GDM1 (cell line): Measurements from ENCODE around the gene RAD21L1.
"Not testable (repeated sequence)": the region's sequence is repeated elsewhere in the genome, so short reads cannot be mapped to it uniquely, and the experiment has no call there.

Source experiments
- DNase-seq: peaks from one replicate; lab custom pipeline; 2025; lab: John Stamatoyannopoulos, UW

Gene RAD21L1

GRCh38 chr20:1199964-1200363 lies 25.9 kb upstream of the RAD21L1 start:
- no peak for DNase-seq

- DNase-seq, result no peak
These were observed 22.9 kb upstream of the RAD21L1 start, which contains the start of gene C20orf202 for GRCh38 chr20:1202762-1203504. TSS of gene C20orf202 (plus strand) at chr20:1203454. CDS start at chr20:1203586, 132 bp downstream.

GRCh38 chr20:1203630-1204029 lies 22.2 kb upstream of the RAD21L1 start:
- no peak for DNase-seq

GRCh38 chr20:1204113-1204512 lies 21.7 kb upstream of the RAD21L1 start:
- DNase-seq, result peak; percentile 68

- DNase-seq, result no peak
These were observed 21.3 kb upstream of the RAD21L1 start for GRCh38 chr20:1204576-1204975.

- no peak for DNase-seq
These were observed 20.0 kb upstream of the RAD21L1 start for GRCh38 chr20:1205802-1206201.

- DNase-seq, result no peak
These were observed 19.3 kb upstream of the RAD21L1 start for GRCh38 chr20:1206366-1207148.

GRCh38 chr20:1207293-1207878 lies 18.5 kb upstream of the RAD21L1 start:
- no peak for DNase-seq

GRCh38 chr20:1209447-1210387 lies 16.1 kb upstream of the RAD21L1 start:
- no peak for DNase-seq

- DNase-seq, result no peak
These were observed 15.3 kb upstream of the RAD21L1 start for GRCh38 chr20:1210501-1210900.

- no peak for DNase-seq
These were observed 13.8 kb upstream of the RAD21L1 start for GRCh38 chr20:1212023-1212422.

GRCh38 chr20:1212607-1213396 lies 13.0 kb upstream of the RAD21L1 start:
- DNase-seq, result peak; percentile 72

- no peak for DNase-seq
These were observed 11.0 kb upstream of the RAD21L1 start for GRCh38 chr20:1214838-1215261.

GRCh38 chr20:1215386-1216170 lies 10.3 kb upstream of the RAD21L1 start:
- peak; percentile 12 for DNase-seq

- not testable (repeated sequence) for DNase-seq
These were observed 9.1 kb upstream of the RAD21L1 start for GRCh38 chr20:1216527-1217427.

GRCh38 chr20:1222750-1223149 lies 3.1 kb upstream of the RAD21L1 start:
- DNase-seq, result not testable (repeated sequence)

GRCh38 chr20:1224205-1224890 lies 1.5 kb upstream of the RAD21L1 start:
- DNase-seq, result no peak

- no peak for DNase-seq
These were observed 521 bp upstream of the RAD21L1 start for GRCh38 chr20:1225263-1225782.
